Neural cell (in vitro differentiated cells): ENCODE results near the gene SFMBT1.

Experiments
- EP300 ChIP-seq: fragments of 450-650 bp; conservative IDR thresholded peaks from 2 replicates; pipeline ENCODE4 v1.6.1; 2014; ENCODE audit warnings: antibody characterized with exemption, mild to moderate bottlenecking, moderate library complexity; ENCODE audit not compliant: poor library complexity, severe bottlenecking
- EZH2 ChIP-seq: fragments of 200-600, 300-800 bp; shearing (Covaris generic), sonication (generic); IDR thresholded peaks from 2 replicates; pipeline ENCODE4 v1.6.1; 2014; ENCODE audit warnings: antibody characterized with exemption, low read length, borderline replicate concordance, mild to moderate bottlenecking; ENCODE audit not compliant: insufficient read depth, poor library complexity, severe bottlenecking
- POLR2AphosphoS5 ChIP-seq: IDR thresholded peaks from 2 replicates; pipeline ENCODE4 v1.6.1; 2012
- RAD21 ChIP-seq: fragments of 450-650 bp; conservative IDR thresholded peaks from 2 replicates; pipeline ENCODE4 v1.6.1; 2014; ENCODE audit warnings: antibody characterized with exemption, mild to moderate bottlenecking, moderate library complexity
- SMC3 ChIP-seq: fragments of 450-650 bp; conservative IDR thresholded peaks from 2 replicates; pipeline ENCODE4 v1.6.1; 2014; ENCODE audit warnings: antibody characterized with exemption, mild to moderate bottlenecking, moderate library complexity; ENCODE audit not compliant: poor library complexity
- TAF1 ChIP-seq: IDR thresholded peaks from 2 replicates; pipeline ENCODE4 v1.6.1; 2012; ENCODE audit warnings: low read depth
- TF ChIP-seq, protein P1 (sequence below): fragments of 450-650 bp; IDR thresholded peaks from 2 replicates; pipeline ENCODE4 v1.5.1; 2014; ENCODE audit warnings: antibody characterized with exemption, mild to moderate bottlenecking, moderate library complexity; ENCODE audit not compliant: poor library complexity, severe bottlenecking
- TF ChIP-seq, protein P2 (sequence below): IDR thresholded peaks from 2 replicates; pipeline ENCODE4 v1.6.1; 2012; ENCODE audit warnings: borderline replicate concordance

DNA sequence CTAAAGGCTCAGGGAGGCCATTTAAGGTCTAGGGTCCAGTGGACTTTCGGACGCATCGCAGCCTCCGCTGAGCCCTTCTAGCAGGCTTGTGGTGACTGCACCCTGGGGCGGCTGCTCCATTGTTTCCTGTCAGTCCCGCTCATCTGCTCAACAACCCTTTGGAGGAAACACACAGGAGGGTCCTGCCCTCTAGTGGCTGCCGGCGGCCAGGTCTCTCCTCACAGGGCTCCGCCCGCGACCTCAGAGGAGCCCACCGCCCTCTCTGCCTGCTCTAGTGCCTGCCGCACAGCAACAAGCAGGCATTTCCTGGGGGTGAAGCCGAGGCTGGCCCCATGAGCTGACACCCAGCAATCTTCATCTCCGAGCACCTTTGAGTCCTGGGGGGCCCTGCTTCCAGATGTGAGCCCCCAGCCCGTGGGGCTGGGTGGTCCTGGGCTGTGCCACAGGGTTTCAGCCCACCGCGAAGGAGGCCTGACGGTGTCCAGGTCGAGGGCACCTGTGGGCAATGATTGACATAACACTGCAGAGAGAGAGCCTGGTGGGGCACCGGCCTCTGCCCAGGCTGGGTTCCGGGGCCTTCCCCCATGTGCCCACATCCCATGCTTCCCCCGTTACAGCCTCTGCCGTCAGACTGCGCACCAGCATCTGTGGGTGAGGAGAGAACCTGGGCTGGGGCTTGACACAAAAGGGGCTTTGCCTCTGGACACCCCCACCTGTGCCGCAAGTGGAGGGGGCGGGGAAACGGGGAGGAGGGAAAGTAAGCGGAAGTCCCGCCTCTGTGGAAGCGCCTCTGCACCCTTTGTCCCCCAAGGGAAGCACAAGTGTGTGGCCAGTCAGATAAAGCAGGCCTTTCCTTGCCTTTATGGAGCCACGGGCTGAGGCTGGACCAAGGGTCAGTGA lies 27.0 kb upstream of the SFMBT1 start:
- TF ChIP-seq EZH2, result no peak
- TF ChIP-seq, protein P1, sequence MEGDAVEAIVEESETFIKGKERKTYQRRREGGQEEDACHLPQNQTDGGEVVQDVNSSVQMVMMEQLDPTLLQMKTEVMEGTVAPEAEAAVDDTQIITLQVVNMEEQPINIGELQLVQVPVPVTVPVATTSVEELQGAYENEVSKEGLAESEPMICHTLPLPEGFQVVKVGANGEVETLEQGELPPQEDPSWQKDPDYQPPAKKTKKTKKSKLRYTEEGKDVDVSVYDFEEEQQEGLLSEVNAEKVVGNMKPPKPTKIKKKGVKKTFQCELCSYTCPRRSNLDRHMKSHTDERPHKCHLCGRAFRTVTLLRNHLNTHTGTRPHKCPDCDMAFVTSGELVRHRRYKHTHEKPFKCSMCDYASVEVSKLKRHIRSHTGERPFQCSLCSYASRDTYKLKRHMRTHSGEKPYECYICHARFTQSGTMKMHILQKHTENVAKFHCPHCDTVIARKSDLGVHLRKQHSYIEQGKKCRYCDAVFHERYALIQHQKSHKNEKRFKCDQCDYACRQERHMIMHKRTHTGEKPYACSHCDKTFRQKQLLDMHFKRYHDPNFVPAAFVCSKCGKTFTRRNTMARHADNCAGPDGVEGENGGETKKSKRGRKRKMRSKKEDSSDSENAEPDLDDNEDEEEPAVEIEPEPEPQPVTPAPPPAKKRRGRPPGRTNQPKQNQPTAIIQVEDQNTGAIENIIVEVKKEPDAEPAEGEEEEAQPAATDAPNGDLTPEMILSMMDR, result peak; percentile 95
- peak; percentile 84 for TF ChIP-seq SMC3
- TF ChIP-seq POLR2AphosphoS5, result peak; percentile 30
- TF ChIP-seq EP300, result no peak
- TF ChIP-seq, protein P2, sequence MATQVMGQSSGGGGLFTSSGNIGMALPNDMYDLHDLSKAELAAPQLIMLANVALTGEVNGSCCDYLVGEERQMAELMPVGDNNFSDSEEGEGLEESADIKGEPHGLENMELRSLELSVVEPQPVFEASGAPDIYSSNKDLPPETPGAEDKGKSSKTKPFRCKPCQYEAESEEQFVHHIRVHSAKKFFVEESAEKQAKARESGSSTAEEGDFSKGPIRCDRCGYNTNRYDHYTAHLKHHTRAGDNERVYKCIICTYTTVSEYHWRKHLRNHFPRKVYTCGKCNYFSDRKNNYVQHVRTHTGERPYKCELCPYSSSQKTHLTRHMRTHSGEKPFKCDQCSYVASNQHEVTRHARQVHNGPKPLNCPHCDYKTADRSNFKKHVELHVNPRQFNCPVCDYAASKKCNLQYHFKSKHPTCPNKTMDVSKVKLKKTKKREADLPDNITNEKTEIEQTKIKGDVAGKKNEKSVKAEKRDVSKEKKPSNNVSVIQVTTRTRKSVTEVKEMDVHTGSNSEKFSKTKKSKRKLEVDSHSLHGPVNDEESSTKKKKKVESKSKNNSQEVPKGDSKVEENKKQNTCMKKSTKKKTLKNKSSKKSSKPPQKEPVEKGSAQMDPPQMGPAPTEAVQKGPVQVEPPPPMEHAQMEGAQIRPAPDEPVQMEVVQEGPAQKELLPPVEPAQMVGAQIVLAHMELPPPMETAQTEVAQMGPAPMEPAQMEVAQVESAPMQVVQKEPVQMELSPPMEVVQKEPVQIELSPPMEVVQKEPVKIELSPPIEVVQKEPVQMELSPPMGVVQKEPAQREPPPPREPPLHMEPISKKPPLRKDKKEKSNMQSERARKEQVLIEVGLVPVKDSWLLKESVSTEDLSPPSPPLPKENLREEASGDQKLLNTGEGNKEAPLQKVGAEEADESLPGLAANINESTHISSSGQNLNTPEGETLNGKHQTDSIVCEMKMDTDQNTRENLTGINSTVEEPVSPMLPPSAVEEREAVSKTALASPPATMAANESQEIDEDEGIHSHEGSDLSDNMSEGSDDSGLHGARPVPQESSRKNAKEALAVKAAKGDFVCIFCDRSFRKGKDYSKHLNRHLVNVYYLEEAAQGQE, result no peak
- TF ChIP-seq TAF1, result no peak
- peak; percentile 89 for TF ChIP-seq RAD21
